ENCODE results near the gene RAD23A.

DNA sequence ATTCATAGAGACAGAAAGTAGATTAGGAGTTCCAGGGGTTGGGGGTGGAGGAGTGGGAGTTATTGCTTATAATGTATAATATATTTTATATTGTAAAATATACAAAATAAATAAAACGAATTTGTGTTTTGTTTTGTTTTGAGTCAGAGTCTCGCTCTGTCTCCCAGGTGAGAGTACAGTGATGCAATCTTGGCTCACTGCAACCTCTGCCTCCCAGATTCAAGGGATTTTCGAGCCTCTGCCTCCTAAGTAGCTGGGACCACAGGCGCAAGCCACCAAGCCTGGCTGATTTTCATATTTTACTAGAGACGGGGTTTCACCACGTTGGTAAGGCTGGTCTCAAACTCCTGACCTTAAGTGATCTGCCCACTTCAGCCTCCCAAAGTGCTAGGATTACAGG, 13.8 kb downstream of the RAD23A start:
- TF ChIP-seq CREB1 (IDR thresholded peaks at IDR 0.05; ENCODE audit: low read depth) (no peak), CEBPB (IDR thresholded peaks at IDR 0.05) (no peak), EP300 (IDR thresholded peaks at IDR 0.05; ENCODE audit: borderline replicate concordance) (no peak), FOXM1 (IDR thresholded peaks at IDR 0.05; ENCODE audit: borderline replicate concordance, low read depth) (no peak), TCF12 (IDR thresholded peaks at IDR 0.05; ENCODE audit: low read depth) (no peak), YY1 (IDR thresholded peaks at IDR 0.05; ENCODE audit: low read depth) (no peak), EGR1 (IDR thresholded peaks at IDR 0.05) (no peak), TAF1 (IDR thresholded peaks at IDR 0.05; ENCODE audit: low read depth) (no peak), RAD21 (IDR thresholded peaks at IDR 0.05; ENCODE audit: low read depth) (no peak), NFIC (IDR thresholded peaks at IDR 0.05) (no peak), ZBTB7A (IDR thresholded peaks at IDR 0.05; ENCODE audit: low read depth) (no peak)
- TF ChIP-seq, protein P1, sequence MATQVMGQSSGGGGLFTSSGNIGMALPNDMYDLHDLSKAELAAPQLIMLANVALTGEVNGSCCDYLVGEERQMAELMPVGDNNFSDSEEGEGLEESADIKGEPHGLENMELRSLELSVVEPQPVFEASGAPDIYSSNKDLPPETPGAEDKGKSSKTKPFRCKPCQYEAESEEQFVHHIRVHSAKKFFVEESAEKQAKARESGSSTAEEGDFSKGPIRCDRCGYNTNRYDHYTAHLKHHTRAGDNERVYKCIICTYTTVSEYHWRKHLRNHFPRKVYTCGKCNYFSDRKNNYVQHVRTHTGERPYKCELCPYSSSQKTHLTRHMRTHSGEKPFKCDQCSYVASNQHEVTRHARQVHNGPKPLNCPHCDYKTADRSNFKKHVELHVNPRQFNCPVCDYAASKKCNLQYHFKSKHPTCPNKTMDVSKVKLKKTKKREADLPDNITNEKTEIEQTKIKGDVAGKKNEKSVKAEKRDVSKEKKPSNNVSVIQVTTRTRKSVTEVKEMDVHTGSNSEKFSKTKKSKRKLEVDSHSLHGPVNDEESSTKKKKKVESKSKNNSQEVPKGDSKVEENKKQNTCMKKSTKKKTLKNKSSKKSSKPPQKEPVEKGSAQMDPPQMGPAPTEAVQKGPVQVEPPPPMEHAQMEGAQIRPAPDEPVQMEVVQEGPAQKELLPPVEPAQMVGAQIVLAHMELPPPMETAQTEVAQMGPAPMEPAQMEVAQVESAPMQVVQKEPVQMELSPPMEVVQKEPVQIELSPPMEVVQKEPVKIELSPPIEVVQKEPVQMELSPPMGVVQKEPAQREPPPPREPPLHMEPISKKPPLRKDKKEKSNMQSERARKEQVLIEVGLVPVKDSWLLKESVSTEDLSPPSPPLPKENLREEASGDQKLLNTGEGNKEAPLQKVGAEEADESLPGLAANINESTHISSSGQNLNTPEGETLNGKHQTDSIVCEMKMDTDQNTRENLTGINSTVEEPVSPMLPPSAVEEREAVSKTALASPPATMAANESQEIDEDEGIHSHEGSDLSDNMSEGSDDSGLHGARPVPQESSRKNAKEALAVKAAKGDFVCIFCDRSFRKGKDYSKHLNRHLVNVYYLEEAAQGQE (IDR thresholded peaks at IDR 0.05; ENCODE audit: low read depth) = no peak
- TF ChIP-seq, protein P2, sequence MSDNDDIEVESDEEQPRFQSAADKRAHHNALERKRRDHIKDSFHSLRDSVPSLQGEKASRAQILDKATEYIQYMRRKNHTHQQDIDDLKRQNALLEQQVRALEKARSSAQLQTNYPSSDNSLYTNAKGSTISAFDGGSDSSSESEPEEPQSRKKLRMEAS (IDR thresholded peaks at IDR 0.05) = no peak
- TF ChIP-seq, protein P3, sequence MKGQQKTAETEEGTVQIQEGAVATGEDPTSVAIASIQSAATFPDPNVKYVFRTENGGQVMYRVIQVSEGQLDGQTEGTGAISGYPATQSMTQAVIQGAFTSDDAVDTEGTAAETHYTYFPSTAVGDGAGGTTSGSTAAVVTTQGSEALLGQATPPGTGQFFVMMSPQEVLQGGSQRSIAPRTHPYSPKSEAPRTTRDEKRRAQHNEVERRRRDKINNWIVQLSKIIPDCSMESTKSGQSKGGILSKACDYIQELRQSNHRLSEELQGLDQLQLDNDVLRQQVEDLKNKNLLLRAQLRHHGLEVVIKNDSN (IDR thresholded peaks at IDR 0.05) = no peak
